H1 (cell line): ENCODE data around the gene CA9. TPM values are rescaled to one million over a fixed set of nuclear protein-coding genes. Genes with fewer than 3 reads are reported as not detected.

Experiments used
- CTCF ChIA-PET: fragments of 300-600 bp; sonication (Branson Sonifier 250); formaldehyde crosslinking; loops from one replicate; lab custom pipeline; 2021; ENCODE audit not compliant: partially characterized antibody; lab: Charles Lee
- POLR2A ChIA-PET: fragments of 300-600 bp; sonication (Branson Sonifier 250); formaldehyde crosslinking; loops from one replicate; lab custom pipeline; 2021; ENCODE audit warnings: inconsistent platforms; ENCODE audit not compliant: partially characterized antibody; lab: Charles Lee
- DNase-seq, 2 experiments: peaks; one replicate each; pipeline versions ENCODE4 v3.0.0 to v3.0.0-alpha.2; 2010 to 2022; ENCODE audit warnings: low spot score in 2 of 2, low read depth in 1 of 2, mixed read lengths in 1 of 2
- FAIRE-seq: peaks from 2 replicates; lab custom pipeline; 2011; peaks lifted over from hg19 to GRCh38; lab: Jason Lieb, UNC
- H2AFZ ChIP-seq: 2 replicates; pipeline ENCODE4 v1.8.1; 2012; ENCODE audit warnings: low read length, inconsistent platforms
- H2AK5ac ChIP-seq: 2 replicates; pipeline ENCODE4 v1.6.1; 2013; ENCODE audit warnings: low read depth, low read length
- H2BK120ac ChIP-seq: replicated peaks from 2 replicates; pipeline ENCODE3; 2013; ENCODE audit warnings: low read depth, low read length, inconsistent platforms
- H2BK12ac ChIP-seq: 2 replicates; pipeline ENCODE4 v1.6.1; 2013; ENCODE audit warnings: low read depth, low read length
- H2BK15ac ChIP-seq: 2 replicates; pipeline ENCODE4 v1.6.1; 2013; ENCODE audit warnings: low read length
- H2BK20ac ChIP-seq: 2 replicates; pipeline ENCODE4 v1.6.1; 2013; ENCODE audit warnings: low read length
- H2BK5ac ChIP-seq: 2 replicates; pipeline ENCODE4 v1.6.1; 2013; ENCODE audit warnings: low read depth, low read length
- H3K14ac ChIP-seq: 2 replicates; pipeline ENCODE4 v1.6.1; 2013; ENCODE audit warnings: inconsistent platforms; ENCODE audit not compliant: insufficient read length
- H3K18ac ChIP-seq: 2 replicates; pipeline ENCODE4 v1.6.1; 2013; ENCODE audit warnings: low read length; ENCODE audit errors: extremely low read depth
- H3K23ac ChIP-seq: 2 replicates; pipeline ENCODE4 v1.6.1; 2013; ENCODE audit warnings: inconsistent platforms; ENCODE audit not compliant: insufficient read length
- H3K23me2 ChIP-seq: 2 replicates; pipeline ENCODE4 v1.6.1; 2013; ENCODE audit warnings: low read depth, low read length
- H3K27ac ChIP-seq: 2 replicates; pipeline ENCODE4 v1.6.1; 2011; ENCODE audit warnings: low read depth, low read length, inconsistent platforms
- H3K27me3 ChIP-seq, 4 experiments: replicated peaks in 1 of 4; 1 replicate in 1 of 4; 2 replicates in 3 of 4; pipeline versions ENCODE4 v1.6.1 to v1.8.1; 2011 to 2013; ENCODE audit warnings: low read length in 3 of 4, mild to moderate bottlenecking in 3 of 4, inconsistent platforms in 2 of 4, mixed read lengths in 2 of 4, moderate library complexity in 1 of 4; ENCODE audit not compliant: control insufficient read depth in 3 of 4, insufficient read depth in 3 of 4; ENCODE audit errors: extremely low read depth in 1 of 4
- H3K36me3 ChIP-seq, 4 experiments: 2 replicates each; pipeline versions ENCODE4 v1.6.1 to v1.8.1; 2011 to 2013; ENCODE audit warnings: mild to moderate bottlenecking in 4 of 4, low read length in 3 of 4, moderate library complexity in 2 of 4, control low read depth in 1 of 4, inconsistent platforms in 1 of 4; ENCODE audit not compliant: insufficient read depth in 4 of 4, control insufficient read depth in 2 of 4
- H3K4ac ChIP-seq: replicated peaks from 2 replicates; pipeline ENCODE3; 2013; ENCODE audit warnings: low read length, low read depth, mixed read lengths, inconsistent platforms; ENCODE audit not compliant: insufficient read length
- H3K4me1 ChIP-seq, 4 experiments: replicated peaks in 1 of 4; 1 replicate in 1 of 4; 2 replicates in 3 of 4; pipeline versions ENCODE4 v1.6.1 to v1.8.1; 2011 to 2013; ENCODE audit warnings: low read length in 3 of 4, inconsistent platforms in 2 of 4, mixed read lengths in 1 of 4; ENCODE audit not compliant: insufficient read depth in 4 of 4, control insufficient read depth in 3 of 4
- H3K4me2 ChIP-seq, 2 experiments: 2 replicates each; pipeline versions ENCODE4 v1.6.1 to v1.8.1; 2011 to 2013; ENCODE audit warnings: low read depth in 2 of 2, low read length in 2 of 2, control low read depth in 1 of 2, inconsistent platforms in 1 of 2, mild to moderate bottlenecking in 1 of 2; ENCODE audit not compliant: insufficient read depth in 1 of 2
- H3K4me3 ChIP-seq, 4 experiments: fragments of 200-600, 300-600 bp in 1 of 4; sonication (generic), shearing (Covaris generic), sonication (Bioruptor Twin) in 1 of 4; 2 replicates each; pipeline versions ENCODE4 v1.5.1 to v1.8.1; 2011 to 2016; ENCODE audit warnings: low read length in 4 of 4, low read depth in 3 of 4, control low read depth in 2 of 4, inconsistent platforms in 2 of 4, mild to moderate bottlenecking in 2 of 4, mixed read lengths in 1 of 4, moderate library complexity in 1 of 4; ENCODE audit not compliant: insufficient read depth in 2 of 4; ENCODE audit errors: extremely low read depth in 1 of 4
- H3K56ac ChIP-seq: replicated peaks from 2 replicates; pipeline ENCODE3; 2013; ENCODE audit warnings: low read depth, mild to moderate bottlenecking, mixed read lengths, low read length, inconsistent platforms; ENCODE audit not compliant: insufficient read length
- H3K79me1 ChIP-seq: 2 replicates; pipeline ENCODE4 v1.6.1; 2013; ENCODE audit warnings: low read depth, low read length, control low read depth
- H3K79me2 ChIP-seq, 2 experiments: 2 replicates each; pipeline versions ENCODE4 v1.6.1 to v1.8.1; 2012 to 2013; ENCODE audit warnings: low read length in 2 of 2, mild to moderate bottlenecking in 2 of 2, inconsistent platforms in 1 of 2; ENCODE audit not compliant: insufficient read depth in 2 of 2, control insufficient read depth in 1 of 2
- H3K9ac ChIP-seq, 4 experiments: replicated peaks in 1 of 4; 1 replicate in 1 of 4; 2 replicates in 3 of 4; pipeline versions ENCODE4 v1.6.1 to v1.8.1; 2011 to 2013; ENCODE audit warnings: low read depth in 3 of 4, low read length in 3 of 4, control low read depth in 2 of 4, mild to moderate bottlenecking in 2 of 4, moderate library complexity in 2 of 4, inconsistent platforms in 1 of 4; ENCODE audit errors: extremely low read depth in 1 of 4
- H3K9me3 ChIP-seq, 2 experiments: 2 replicates each; pipeline versions ENCODE4 v1.6.1 to v1.8.1; 2012 to 2013; ENCODE audit warnings: mild to moderate bottlenecking in 2 of 2, moderate library complexity in 2 of 2, control low read depth in 1 of 2, inconsistent platforms in 1 of 2, low read depth in 1 of 2, low read length in 1 of 2, mixed read lengths in 1 of 2; ENCODE audit not compliant: insufficient read depth in 2 of 2
- H4K20me1 ChIP-seq, 2 experiments: replicated peaks in 1 of 2; 2 replicates each; pipeline versions ENCODE3 to v1.8.1; 2011 to 2013; ENCODE audit warnings: inconsistent platforms in 2 of 2, low read length in 2 of 2, mild to moderate bottlenecking in 1 of 2; ENCODE audit not compliant: insufficient read depth in 2 of 2, control insufficient read depth in 1 of 2
- H4K5ac ChIP-seq: 2 replicates; pipeline ENCODE4 v1.6.1; 2013; ENCODE audit warnings: low read length, low read depth, mixed read lengths, inconsistent platforms; ENCODE audit not compliant: insufficient read length
- H4K8ac ChIP-seq: 2 replicates; pipeline ENCODE4 v1.8.0; 2013; ENCODE audit warnings: mild to moderate bottlenecking, moderate library complexity, low read length, inconsistent platforms; ENCODE audit not compliant: insufficient read depth; ENCODE audit errors: extremely low read depth
- H4K91ac ChIP-seq: replicated peaks from 2 replicates; pipeline ENCODE3; 2013; ENCODE audit warnings: low read length, mixed read lengths, inconsistent platforms; ENCODE audit not compliant: insufficient read length
- ASH2L ChIP-seq: fragments of 200-600, 300-600 bp; sonication (generic); IDR thresholded peaks from one replicate; pipeline ENCODE4 v1.7.1; 2017; ENCODE audit warnings: low read length
- RFX5 ChIP-seq: IDR thresholded peaks from 2 replicates; pipeline ENCODE4 v1.6.1; 2011; ENCODE audit warnings: low read depth, low read length, improper control_type of control experiment, borderline replicate concordance
- WGBS, 2 experiments: shearing (Covaris generic) in 1 of 2; methylation state at CpG; one replicate each; pipeline versions ENCODE4 v1.1.6 to v1.1.7; 2013 to 2015; ENCODE audit warnings: low lambda C conversion rate in 2 of 2, mixed read lengths in 2 of 2, inconsistent platforms in 1 of 2, low coverage in 1 of 2, missing lambda C conversion rate in 1 of 2; ENCODE audit not compliant: insufficient replicate concordance in 2 of 2, insufficient coverage in 1 of 2, insufficient read length in 1 of 2; ENCODE audit errors: extremely low coverage in 1 of 2, missing lambda C conversion rate in 1 of 2; 5-methylcytosine and 5-hydroxymethylcytosine counted together
- polyA plus RNA-seq, 7 experiments: library from polyadenylated mRNA; depleted of rRNA in 3 of 7; stranded (reverse) in 5 of 7; unstranded in 2 of 7; fragments of >200 nt in 5 of 7; fragments of 200-250 nt in 2 of 7; gene quantifications; 1 replicate in 5 of 7; 2 replicates in 1 of 7; 4 replicates in 1 of 7; pipeline versions ENCODE4 v1.2.1 to v1.2.3, GENCODE V29; 2011 to 2013; ENCODE audit warnings: missing spikeins in 2 of 7, mixed read lengths in 2 of 7
- total RNA-seq: library from RNA; stranded (reverse); fragmentation: NEBNext Ultra II Directional; extraction: Animal tissue kit (Norgen Biotek cat#: 25700); gene quantifications from 2 replicates; pipeline ENCODE4 v1.2.1, GENCODE V29; 2021
- TF ChIP-seq, protein P1 (sequence below), 3 experiments: IDR thresholded peaks; 1 replicate in 2 of 3; 2 replicates in 1 of 3; pipeline versions ENCODE4 v1.5.1 to v1.6.1; 2011; ENCODE audit warnings: low read length in 3 of 3, mild to moderate bottlenecking in 3 of 3, inconsistent platforms in 2 of 3, low read depth in 1 of 3, moderate library complexity in 1 of 3; ENCODE audit not compliant: insufficient read depth in 1 of 3; ENCODE audit errors: control extremely low read depth in 1 of 3

CA9 gene
- total and polyA plus RNA-seq, 2 of the 8 experiments (the other 6 are each of a cell fraction or from before 2014, with no cell fraction given) = 1.3 to 1.8 TPM

- CTCF ChIA-PET = interaction anchor here (0.8 to 16.0 kb wide), 22 partner anchors 9 to 185 kb away, joined by 3 to 198 read pairs (median 8); partner anchors contain the start of genes ARHGEF39, CCDC107, GBA2 and HINT2
These were observed 53.2 kb downstream of the CA9 start for GRCh38 chr9:35726931-35727330.

More at GRCh38 chr9:35726931-35727330, 53.2 kb downstream of the CA9 start:
- H3K4me2 ChIP-seq = peak overlapping the region in 1 of 2 experiments; percentile 92; a peak in 1 of 4 replicates
- FAIRE-seq (no peak), DNase-seq (no peak)
- no peak overlapping the region for H4K5ac ChIP-seq
- H3K27me3 ChIP-seq = no peaks in the 10 kb centered on the region
- peaks cover 16% of the 10 kb centered on the region for H3K79me1 ChIP-seq
- peak overlapping the region; percentile 13 for H4K91ac ChIP-seq
- no peak overlapping the region for H3K4me3 ChIP-seq
- no peak overlapping the region for H3K56ac ChIP-seq
- peaks cover 0 to 4% of the 10 kb centered on the region in 2 experiments for H4K20me1 ChIP-seq
- POLR2A ChIA-PET = interaction anchor here (0.5 to 11.1 kb wide), 13 partner anchors 9 to 647 kb away, joined by 3 to 158 read pairs (median 5); partner anchors contain the start of genes STOML2 and TPM2
- H3K36me3 ChIP-seq = peaks cover 6 to 26% (median 17%) of the 10 kb centered on the region in 4 experiments
- H3K14ac ChIP-seq = no peak overlapping the region
- H2BK5ac ChIP-seq = peak overlapping the region; percentile 88
- no peak overlapping the region for H3K4ac ChIP-seq
- peaks cover 21 to 42% (median 30%) of the 10 kb centered on the region in 4 experiments for H3K4me1 ChIP-seq
- H2BK12ac ChIP-seq = peak overlapping the region; percentile 94
- H3K18ac ChIP-seq = peak overlapping the region; percentile 73
- peaks cover 10% of the 10 kb centered on the region; the same call in 1 of the 2 replicates for H3K23me2 ChIP-seq
- no peaks in the 10 kb centered on the region; a peak in 1 of 4 replicates for H3K9me3 ChIP-seq
- 0 out of 2 replicates have a peak overlapping the region, but pooled peaks have one; percentile 33 for H3K27ac ChIP-seq
- no peak overlapping the region for H3K23ac ChIP-seq
- H2BK20ac ChIP-seq = peak overlapping the region; percentile 40; the same call in 1 of the 2 replicates
- no peak overlapping the region for H2AK5ac ChIP-seq
- no peak overlapping the region for H2AFZ ChIP-seq
- H4K8ac ChIP-seq = no peak overlapping the region
- peaks cover 2 to 54% of the 10 kb centered on the region in 2 experiments for H3K79me2 ChIP-seq
- no peak overlapping the region for H2BK120ac ChIP-seq
- TF ChIP-seq, protein P1, sequence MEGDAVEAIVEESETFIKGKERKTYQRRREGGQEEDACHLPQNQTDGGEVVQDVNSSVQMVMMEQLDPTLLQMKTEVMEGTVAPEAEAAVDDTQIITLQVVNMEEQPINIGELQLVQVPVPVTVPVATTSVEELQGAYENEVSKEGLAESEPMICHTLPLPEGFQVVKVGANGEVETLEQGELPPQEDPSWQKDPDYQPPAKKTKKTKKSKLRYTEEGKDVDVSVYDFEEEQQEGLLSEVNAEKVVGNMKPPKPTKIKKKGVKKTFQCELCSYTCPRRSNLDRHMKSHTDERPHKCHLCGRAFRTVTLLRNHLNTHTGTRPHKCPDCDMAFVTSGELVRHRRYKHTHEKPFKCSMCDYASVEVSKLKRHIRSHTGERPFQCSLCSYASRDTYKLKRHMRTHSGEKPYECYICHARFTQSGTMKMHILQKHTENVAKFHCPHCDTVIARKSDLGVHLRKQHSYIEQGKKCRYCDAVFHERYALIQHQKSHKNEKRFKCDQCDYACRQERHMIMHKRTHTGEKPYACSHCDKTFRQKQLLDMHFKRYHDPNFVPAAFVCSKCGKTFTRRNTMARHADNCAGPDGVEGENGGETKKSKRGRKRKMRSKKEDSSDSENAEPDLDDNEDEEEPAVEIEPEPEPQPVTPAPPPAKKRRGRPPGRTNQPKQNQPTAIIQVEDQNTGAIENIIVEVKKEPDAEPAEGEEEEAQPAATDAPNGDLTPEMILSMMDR (IDR thresholded peaks at IDR 0.05; ENCODE audit: control extremely low read depth in 1 of 3, insufficient read depth in 1 of 3, low read depth in 1 of 3, low read length in 3 of 3) = peak in 1 of 3 experiments; percentile 2; a peak in 1 of 4 replicates
- TF ChIP-seq RFX5 (peak; percentile 90), ASH2L (no peak)
- H2BK15ac ChIP-seq = no peak overlapping the region
- H3K9ac ChIP-seq = no peak overlapping the region
- 82% methylated on average over 3 of the region's 3 CpGs; no CpG with 5 or more reads in 1 of the 2 experiments for WGBS, 2 experiments
